NCI-H1105 (cell line): ENCODE results near the gene GATA6.
A peak's percentile ranks its signal among the peaks of the same experiment; 100 is the strongest.
"Not testable (repeated sequence)": the region's sequence is repeated elsewhere in the genome, so short reads cannot be mapped to it uniquely, and the experiment has no call there.

Source experiments
- DNase-seq: peaks from one replicate; lab custom pipeline; 2025; lab: John Stamatoyannopoulos, UW

The GATA6 gene

GRCh38 chr18:22204996-22205395 lies 35.6 kb downstream of the GATA6 start:
- no peak for DNase-seq

- no peak for DNase-seq
These were observed 37.8 kb downstream of the GATA6 start for GRCh38 chr18:22207021-22207758.

DNA sequence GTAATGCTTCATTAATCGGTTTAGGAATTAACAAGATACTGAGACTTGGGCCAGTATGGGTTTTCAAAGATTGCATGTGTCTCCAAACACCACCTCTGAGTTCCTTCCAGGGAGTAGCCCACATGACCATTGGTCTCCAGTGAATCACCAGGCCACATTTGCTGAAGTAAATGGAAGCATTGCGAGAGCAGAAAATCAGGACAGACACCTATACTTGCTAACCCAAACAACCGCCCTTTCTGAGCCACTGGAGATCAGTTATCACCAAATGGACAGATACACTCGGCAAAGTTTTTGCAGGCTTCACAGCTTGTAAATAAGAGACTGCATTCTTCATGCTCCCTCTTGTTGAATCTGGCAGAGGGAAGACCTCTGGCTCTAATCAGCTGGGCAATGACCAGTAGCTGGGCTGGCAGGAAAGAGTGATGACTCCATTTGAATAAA lies 40.9 kb downstream of the GATA6 start:
- DNase-seq, result no peak

GRCh38 chr18:22211657-22212056 lies 42.3 kb downstream of the GATA6 start:
- DNase-seq, result no peak

- peak; percentile 20 for DNase-seq
These were observed 44.1 kb downstream of the GATA6 start for GRCh38 chr18:22213333-22213973.

- no peak for DNase-seq
These were observed 45.5 kb downstream of the GATA6 start for GRCh38 chr18:22214731-22215528.

DNA sequence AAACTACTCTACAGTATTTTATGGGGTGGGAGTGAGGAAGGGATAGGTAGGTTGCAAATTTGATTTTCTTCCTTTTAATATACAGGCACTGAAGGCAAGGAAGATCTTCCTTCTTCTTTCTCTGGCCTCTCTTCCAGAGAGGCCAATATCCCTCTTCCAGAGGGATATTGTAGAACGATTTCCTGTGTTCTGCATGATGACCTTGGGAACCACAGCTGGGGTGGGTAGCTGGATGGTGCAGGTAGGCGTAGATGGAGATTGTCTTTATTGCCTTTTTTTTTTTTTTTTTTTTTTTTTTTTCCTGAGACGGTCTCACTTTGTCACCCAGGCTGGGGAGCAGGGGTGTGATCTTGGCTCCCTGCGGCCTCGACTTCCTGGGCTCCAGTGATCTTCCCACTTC lies 49.4 kb downstream of the GATA6 start:
- DNase-seq, result no peak

GRCh38 chr18:22219568-22220355 lies 50.4 kb downstream of the GATA6 start:
- DNase-seq, result no peak

DNA sequence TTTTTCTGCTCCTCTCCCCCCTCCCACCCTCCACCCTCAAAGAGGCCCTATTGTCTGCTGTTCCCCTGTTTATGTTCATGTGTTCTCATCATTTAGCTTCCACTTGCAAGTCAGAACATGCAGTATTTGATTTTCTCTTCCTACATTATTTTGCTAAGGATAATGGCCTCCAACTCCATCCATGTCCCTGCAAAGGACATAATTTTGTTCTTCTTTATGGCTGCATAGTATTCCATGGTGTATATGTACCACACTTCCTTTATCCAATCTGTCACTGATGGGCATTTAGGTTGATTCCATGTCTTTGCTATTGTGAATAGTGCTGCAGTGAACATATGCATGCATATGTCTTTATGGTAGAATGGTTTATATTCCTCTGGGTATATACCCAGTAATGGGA lies 51.2 kb downstream of the GATA6 start:
- not testable (repeated sequence) for DNase-seq

- DNase-seq, result no peak
These were observed 52.0 kb downstream of the GATA6 start for GRCh38 chr18:22221350-22221749.

DNA sequence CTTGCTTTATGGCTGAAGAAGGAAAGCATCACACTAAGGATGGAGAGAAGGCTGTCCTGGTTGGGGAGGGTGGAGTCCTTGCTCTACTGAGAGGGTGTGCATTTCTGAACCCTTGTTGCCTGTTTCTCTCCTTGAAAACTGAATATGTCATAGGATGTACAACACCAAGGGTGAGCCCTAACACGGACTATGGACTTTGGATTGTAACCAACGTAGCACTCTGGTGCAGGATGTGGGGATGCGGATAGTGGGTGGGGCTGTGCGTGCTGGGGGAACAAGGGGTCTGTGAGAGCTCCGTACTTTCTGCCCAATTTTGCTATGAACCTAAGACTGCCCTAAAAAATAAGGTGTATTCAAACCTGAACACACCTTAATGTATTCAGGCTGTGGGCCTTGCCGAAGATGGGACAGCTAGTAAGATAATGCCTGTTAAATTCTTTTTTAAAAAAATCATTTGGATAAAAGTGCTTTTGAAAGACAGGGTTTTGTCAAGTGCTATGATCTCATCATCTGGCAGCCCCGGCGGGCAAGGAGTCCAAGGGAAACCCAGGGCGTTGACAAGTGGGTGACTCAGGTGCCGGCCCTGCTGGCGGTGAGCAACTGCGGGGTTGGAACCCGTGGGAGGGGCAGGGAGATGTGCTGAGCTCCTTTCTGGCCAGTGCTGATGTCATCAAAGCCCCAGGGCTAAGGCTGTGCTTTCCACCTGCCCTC lies 54.0 kb downstream of the GATA6 start:
- peak; percentile 16 for DNase-seq

DNA sequence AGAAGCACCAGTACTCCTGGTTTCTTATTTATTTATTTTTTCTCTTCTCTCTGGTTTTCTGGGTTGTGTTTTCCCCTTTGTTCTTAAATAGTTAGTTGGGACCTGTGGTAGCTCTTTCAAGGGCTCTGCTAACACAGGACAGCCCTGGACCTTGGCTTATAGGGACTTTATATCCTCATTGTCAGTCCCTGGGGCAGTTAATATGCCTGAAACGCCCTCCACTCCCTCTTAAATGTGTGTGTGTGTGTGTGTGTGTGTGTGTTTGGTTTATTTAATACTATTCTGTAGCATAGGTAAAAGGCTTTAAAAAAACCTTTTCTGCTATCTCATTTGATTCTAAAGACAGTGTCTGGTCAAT lies 54.6 kb downstream of the GATA6 start:
- no peak for DNase-seq

GRCh38 chr18:22224339-22224738 lies 55.0 kb downstream of the GATA6 start:
- DNase-seq, result no peak

DNA sequence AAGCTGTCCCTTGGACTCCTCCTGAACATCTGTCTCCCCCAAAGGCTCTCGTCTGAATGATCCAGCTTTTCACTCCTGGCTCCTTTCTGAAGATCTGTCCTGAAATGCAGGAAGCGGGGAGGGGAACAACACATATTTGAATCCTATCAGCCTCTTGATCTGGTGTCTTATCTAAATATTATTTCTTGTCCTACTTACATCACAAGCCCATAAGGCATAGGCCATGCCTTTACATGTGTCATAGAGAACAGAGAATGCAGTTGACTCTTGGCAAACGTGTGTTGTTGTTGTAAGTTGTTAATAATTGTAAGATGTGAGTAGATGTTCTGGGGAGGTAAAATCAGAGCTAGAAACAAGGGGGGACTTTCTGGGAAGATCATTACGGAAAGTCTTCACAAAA lies 57.4 kb downstream of the GATA6 start:
- DNase-seq, result no peak

GRCh38 chr18:22228976-22229375 lies 59.6 kb downstream of the GATA6 start:
- no peak for DNase-seq

DNA sequence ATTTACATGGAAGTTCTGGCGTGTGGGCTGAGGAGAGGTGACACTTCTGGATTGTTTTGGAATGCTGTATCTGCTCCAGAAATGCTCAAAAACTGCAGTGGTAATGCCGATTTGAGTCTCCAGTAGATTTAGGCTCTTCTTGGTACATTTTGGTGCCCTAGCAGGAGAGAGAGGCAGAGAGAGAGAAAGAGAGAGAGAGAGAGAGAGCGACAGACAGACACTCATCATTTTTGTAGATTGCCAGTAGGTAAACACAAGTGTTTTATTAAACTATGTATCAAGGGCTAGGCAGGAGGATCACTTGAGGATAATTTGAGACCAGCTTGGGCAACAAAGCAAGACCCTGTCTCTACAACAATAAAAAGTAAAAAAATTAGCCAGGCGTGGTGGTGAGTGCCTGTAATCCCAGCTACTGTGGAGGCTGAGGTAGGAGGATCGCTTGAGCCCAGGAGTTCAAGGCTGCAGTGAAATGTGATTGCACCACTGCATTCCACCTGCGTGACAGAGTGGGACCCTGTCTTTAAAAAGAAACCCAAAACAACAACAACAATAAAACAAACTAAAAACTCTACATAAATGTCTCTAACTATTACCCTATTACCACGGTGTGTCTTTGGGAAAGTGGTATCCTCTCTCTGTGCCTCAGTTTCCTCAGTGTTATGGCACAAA lies 60.2 kb downstream of the GATA6 start:
- no peak for DNase-seq

GRCh38 chr18:22230471-22230945 lies 61.1 kb downstream of the GATA6 start:
- no peak for DNase-seq

DNA sequence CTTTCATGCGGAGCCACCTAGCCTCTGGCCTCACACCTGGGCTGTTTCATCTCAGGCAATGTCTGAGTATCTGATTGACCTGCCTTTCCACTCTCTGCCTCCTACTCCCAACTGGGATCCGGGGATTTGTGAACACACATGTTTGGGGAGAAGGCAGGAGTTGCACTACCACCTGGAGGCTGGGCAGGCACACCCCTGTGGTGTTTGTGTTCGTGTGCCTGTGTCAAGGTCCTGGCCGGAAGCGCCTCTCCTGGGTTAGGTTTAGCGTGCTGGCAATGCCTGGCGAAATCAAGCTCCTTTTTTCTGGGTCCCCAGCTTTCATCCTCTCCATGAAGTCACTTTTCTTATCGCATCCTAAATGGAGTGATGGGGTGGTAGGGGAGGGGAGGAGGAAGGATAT lies 63.9 kb downstream of the GATA6 start:
- no peak for DNase-seq

- DNase-seq, result no peak
These were observed 68.6 kb downstream of the GATA6 start for GRCh38 chr18:22238036-22238435.

DNA sequence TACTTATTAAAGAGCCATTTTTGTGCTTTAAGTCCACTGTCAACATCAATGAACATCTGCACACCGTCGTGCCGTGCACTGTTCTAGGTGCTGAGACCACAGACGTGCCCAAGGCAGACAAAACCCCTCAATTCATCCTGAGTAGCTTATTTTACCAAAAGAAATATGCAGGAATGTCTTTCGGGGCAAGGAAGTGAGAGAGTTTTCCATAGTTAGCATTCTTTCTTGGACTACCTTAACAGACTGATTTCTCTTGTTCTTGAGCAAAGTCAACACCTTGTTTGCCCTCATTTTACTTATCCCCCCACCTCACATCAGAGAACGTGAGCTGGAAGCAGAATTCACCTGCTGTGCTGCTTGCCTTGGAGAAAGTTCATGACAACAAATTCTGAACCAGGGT lies 69.3 kb downstream of the GATA6 start:
- no peak for DNase-seq

GRCh38 chr18:22241921-22242361 lies 72.6 kb downstream of the GATA6 start:
- DNase-seq, result no peak
